Activated naive CD8-positive, alpha-beta T cell treated with anti-CD3 and anti-CD28 coated beads, Interleukin-2, amount 50 U/mL, for 24 hours (primary cell): ENCODE results near the gene CACNA1F.

Experiments
- ATAC-seq: fragments of 150-1000 bp; cut with Tn5 transposase; one replicate; pipeline ENCODE4 v1.10.0; 2021
- DNase-seq: peaks from one replicate; pipeline ENCODE4 v3.0.0; 2021
- H3K27ac Mint-ChIP-seq: one replicate; pipeline ENCODE4 v1.8.0; 2021; ENCODE audit warnings: mild to moderate bottlenecking, mixed read lengths
- H3K27me3 Mint-ChIP-seq: one replicate; pipeline ENCODE4 v1.8.0; 2021; ENCODE audit warnings: mixed read lengths
- H3K36me3 Mint-ChIP-seq: one replicate; pipeline ENCODE4 v1.8.0; 2021; ENCODE audit warnings: low read depth, mixed read lengths
- H3K4me1 Mint-ChIP-seq: one replicate; pipeline ENCODE4 v1.8.0; 2021; ENCODE audit warnings: mixed read lengths
- H3K4me3 Mint-ChIP-seq: one replicate; pipeline ENCODE4 v1.8.0; 2021; ENCODE audit warnings: mild to moderate bottlenecking, moderate library complexity, mixed read lengths
- H3K9me3 Mint-ChIP-seq: one replicate; pipeline ENCODE4 v1.8.0; 2021; ENCODE audit warnings: mixed read lengths

Gene CACNA1F

DNA sequence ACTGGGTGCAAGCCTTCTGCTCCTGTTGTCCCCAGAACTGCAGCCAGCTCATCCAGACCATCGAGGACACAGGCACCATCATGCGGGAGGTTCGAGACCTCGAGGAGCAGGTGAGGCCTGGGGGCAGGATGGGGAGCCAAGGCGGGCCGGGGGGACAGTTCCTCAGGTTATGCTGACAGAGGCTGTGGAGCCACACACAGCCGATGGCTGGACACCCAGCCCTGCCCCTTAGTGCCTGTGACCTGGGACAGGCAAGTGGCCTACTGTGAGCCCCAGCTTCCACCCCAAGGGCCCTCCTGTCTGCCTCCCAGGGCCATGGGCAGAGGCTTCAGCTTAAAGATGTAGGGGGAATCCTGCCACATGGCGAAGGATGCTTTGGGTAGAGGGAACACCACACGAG is 16.5 kb upstream of the CACNA1F start:
- Mint-ChIP-seq H3K36me3 (peaks cover 5% of the 10 kb centered on the region), H3K27ac (no peak overlapping the region), H3K4me1 (peaks cover 6% of the 10 kb centered on the region), H3K27me3 (no peaks in the 10 kb centered on the region), H3K4me3 (no peak overlapping the region), H3K9me3 (no peaks in the 10 kb centered on the region)
- ATAC-seq (no peak), DNase-seq (no peak)

DNA sequence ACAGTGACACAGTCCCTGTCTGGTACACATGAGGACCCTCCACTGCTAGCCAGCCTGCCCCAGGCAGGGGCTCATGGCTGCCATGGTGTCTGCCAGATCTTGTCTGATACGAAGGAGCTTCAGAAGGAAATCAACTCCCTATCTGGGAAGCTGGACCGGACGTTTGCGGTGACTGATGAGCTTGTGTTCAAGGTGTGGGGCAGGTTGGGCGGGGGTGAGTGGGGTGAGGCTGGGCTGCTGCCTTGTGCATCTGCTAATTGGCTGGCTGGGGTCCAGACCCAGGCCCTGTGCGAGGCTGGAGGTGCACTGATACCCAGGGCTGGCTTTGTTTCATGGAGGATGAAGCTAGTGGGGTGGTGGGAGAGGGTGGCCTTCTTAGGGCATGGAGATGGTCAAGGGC is 15.9 kb upstream of the CACNA1F start:
- H3K36me3 Mint-ChIP-seq: peaks cover 6% of the 10 kb centered on the region
- ATAC-seq: no peak

DNA sequence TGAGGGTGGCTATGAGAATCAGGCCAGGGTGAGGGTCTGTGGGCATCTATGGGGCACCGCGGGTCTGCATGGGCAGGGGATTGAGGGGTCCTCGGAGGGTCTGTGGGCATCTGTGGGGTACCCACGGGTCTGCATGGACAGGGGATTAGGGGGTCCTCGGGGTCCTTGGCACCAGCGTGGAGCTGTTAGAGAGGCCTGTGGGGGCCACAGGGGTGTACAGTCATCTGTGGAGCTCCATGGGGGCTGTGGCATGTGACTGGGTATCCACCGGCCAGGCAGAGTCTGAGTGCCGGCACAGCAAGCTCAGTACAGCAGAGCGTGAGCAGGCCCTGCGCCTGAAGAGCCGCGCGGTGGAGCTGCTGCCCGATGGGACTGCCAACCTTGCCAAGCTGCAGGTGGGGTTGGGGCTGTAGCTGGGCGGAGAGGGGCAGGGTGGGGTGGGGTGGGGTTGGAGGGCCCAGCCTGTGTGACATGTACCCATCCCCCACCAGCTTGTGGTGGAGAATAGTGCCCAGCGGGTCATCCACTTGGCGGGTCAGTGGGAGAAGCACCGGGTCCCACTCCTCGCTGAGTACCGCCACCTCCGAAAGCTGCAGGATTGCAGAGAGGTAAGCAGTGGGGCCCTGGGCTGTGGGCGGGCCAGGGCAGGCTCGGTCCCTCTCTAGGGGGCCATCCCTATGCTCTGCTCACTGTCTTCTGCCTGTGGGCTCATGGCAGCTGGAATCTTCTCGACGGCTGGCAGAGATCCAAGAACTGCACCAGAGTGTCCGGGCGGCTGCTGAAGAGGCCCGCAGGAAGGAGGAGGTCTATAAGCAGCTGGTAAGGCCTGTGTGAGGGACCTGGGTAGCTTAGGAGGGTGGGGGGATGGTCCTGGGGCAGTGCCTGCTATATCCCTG is 15.0 kb upstream of the CACNA1F start:
- Mint-ChIP-seq H3K4me3 (no peak overlapping the region), H3K27me3 (no peaks in the 10 kb centered on the region), H3K9me3 (no peaks in the 10 kb centered on the region), H3K36me3 (peaks cover 10% of the 10 kb centered on the region), H3K4me1 (peaks cover 6% of the 10 kb centered on the region), H3K27ac (no peak overlapping the region)
- DNase-seq: no peak
- ATAC-seq: no peak

More for the DNA sequence above, 15.9 kb upstream of the CACNA1F start:
- H3K4me3 Mint-ChIP-seq: no peak overlapping the region
- peaks cover 6% of the 10 kb centered on the region for H3K4me1 Mint-ChIP-seq
- DNase-seq: no peak
- no peak overlapping the region for H3K27ac Mint-ChIP-seq
- no peaks in the 10 kb centered on the region for H3K27me3 Mint-ChIP-seq
- H3K9me3 Mint-ChIP-seq: no peaks in the 10 kb centered on the region

DNA sequence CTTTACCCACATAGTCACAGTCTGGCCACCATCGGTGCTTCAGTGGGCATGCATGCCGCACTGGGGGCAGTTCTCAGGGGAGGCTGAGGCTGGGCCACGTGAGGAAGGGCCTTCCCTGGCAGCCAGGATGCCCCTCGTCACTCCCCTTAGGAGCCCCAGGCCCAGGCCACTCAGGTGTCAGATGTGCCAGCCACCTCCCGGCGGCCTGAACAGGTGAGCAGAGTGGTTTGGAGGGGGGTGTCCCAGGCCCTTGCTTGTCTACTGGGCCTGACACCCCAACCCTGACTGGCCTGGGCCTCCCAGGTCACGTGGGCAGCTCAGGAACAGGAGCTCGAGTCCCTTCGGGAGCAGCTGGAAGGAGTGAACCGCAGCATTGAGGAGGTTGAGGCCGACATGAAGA is 14.2 kb upstream of the CACNA1F start:
- Mint-ChIP-seq H3K27me3 (no peaks in the 10 kb centered on the region), H3K4me1 (peaks cover 6% of the 10 kb centered on the region), H3K9me3 (no peaks in the 10 kb centered on the region), H3K36me3 (peaks cover 12% of the 10 kb centered on the region), H3K4me3 (no peak overlapping the region), H3K27ac (no peak overlapping the region)
- DNase-seq (no peak), ATAC-seq (no peak)

DNA sequence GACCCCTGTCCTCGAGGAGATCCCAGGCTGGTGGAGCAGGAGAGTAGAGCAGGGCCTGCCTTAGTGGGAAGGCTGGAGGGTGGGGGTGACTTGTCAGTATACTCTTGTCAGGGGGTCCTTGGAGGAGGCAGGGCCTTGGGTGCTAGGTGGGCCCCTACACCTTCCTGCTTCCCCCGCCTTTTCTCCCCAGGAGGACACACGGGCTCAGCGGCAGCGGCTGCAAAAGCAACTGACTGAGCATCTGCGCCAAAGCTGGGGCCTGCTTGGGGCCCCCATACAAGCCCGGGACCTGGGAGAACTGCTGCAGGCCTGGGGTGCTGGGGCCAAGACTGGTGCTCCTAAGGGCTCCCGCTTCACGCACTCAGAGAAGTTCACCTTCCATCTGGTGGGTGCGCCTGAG is 13.4 kb upstream of the CACNA1F start:
- H3K4me3 Mint-ChIP-seq: no peak overlapping the region
- H3K27me3 Mint-ChIP-seq: no peaks in the 10 kb centered on the region
- DNase-seq (no peak), ATAC-seq (no peak)
- no peak overlapping the region for H3K27ac Mint-ChIP-seq
- H3K4me1 Mint-ChIP-seq: peaks cover 6% of the 10 kb centered on the region
- peaks cover 12% of the 10 kb centered on the region for H3K36me3 Mint-ChIP-seq
- H3K9me3 Mint-ChIP-seq: no peaks in the 10 kb centered on the region

DNA sequence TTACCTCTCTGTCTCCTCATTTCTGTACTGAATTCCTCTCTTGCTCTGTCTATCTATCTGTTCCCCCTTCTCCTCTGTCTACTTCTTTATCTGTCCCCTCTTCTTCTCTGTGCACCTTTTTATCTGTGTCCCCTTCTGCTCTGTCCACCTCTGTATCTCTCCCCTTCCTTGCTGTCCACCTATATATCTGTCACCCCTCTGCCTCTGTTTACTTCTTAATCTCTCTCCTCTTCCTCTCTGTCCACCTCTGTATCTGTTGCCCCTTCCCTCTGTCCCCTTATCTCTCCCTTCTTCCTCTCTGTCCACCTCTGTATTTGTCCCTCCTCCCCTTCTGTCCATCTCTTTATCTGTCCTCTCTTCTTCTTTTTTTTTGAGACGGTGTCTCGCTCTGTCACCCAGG is 11.1 kb upstream of the CACNA1F start:
- H3K4me1 Mint-ChIP-seq: peaks cover 3% of the 10 kb centered on the region
- peaks cover 9% of the 10 kb centered on the region for H3K36me3 Mint-ChIP-seq
- no peaks in the 10 kb centered on the region for H3K27me3 Mint-ChIP-seq
- H3K9me3 Mint-ChIP-seq: no peaks in the 10 kb centered on the region
- no peak overlapping the region for H3K27ac Mint-ChIP-seq
- DNase-seq: no peak
- no peak for ATAC-seq
- H3K4me3 Mint-ChIP-seq: no peak overlapping the region

DNA sequence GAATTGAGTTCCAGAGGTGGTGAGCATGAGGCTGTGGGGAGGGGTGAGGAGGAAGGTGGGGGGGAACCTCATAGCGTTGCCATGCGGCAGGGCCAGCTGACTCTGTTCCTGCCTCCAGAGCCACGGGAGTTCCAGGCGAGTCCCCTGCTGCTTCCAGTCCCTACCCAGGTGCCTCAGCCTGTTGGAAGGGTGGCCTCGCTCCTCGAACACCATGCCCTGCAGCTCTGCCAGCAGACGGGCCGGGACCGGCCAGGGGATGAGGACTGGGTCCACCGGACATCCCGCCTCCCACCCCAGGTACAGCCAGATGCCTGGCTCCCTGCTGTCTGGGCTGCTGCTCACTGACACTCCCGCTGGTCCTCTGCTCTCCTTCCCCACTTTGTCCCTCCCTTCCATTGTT is 10.0 kb upstream of the CACNA1F start:
- Mint-ChIP-seq H3K4me1 (peaks cover 5% of the 10 kb centered on the region), H3K27me3 (no peaks in the 10 kb centered on the region), H3K27ac (no peak overlapping the region), H3K9me3 (no peaks in the 10 kb centered on the region), H3K36me3 (peaks cover 7% of the 10 kb centered on the region), H3K4me3 (no peak overlapping the region)
- ATAC-seq (no peak), DNase-seq (no peak)

DNA sequence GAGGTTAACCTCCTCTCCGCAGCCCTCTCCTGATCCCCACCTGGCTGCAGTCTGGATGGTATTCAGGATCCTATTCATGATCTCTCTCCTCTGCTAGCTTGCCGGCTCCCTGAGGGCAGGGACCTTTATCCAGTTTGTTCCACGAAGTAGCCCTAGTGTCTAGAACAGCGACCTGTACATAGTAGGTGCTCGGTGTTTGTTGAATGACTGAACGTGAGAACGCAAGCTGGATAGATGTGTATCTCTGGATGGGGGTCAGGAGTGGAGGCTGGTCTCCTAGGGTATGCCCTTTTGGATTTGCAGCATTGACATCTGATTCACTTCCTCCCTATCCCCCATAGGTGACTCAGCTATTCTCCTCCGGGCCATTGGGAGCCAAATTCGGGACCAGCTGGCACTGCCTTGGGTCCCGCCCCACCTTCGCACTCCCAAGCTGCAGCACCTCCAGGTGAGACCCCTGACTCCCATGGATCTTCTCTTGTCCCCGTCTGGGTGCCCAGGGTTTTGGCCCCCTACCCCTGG is 9.5 kb upstream of the CACNA1F start:
- ATAC-seq (no peak), DNase-seq (no peak)
- no peak overlapping the region for H3K27ac Mint-ChIP-seq
- H3K27me3 Mint-ChIP-seq: no peaks in the 10 kb centered on the region
- H3K4me3 Mint-ChIP-seq: no peak overlapping the region
- peaks cover 5% of the 10 kb centered on the region for H3K4me1 Mint-ChIP-seq
- H3K36me3 Mint-ChIP-seq: peaks cover 7% of the 10 kb centered on the region
- H3K9me3 Mint-ChIP-seq: no peaks in the 10 kb centered on the region

DNA sequence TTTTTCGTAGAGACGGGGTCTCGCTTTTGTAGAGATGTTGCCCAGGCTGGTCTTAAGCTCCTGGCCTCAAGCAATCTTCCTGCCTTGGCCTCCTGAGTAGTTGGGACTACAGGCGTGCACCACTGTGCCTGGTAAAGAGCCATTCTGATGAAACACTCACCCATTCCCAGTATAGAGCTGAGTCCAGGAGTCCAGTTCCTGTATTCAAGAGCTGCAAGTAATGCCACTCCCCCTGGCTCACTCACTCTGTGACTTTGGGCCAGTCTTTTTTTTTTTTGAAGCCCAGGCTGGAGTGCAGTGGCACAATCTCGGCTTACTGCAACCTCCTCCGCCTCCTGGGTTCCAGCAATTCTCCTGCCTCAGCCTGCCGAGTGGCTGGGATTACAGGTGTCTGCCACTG is 5.6 kb upstream of the CACNA1F start:
- DNase-seq: no peak
- H3K27me3 Mint-ChIP-seq: no peaks in the 10 kb centered on the region
- no peaks in the 10 kb centered on the region for H3K9me3 Mint-ChIP-seq
- H3K4me3 Mint-ChIP-seq: no peak overlapping the region
- peaks cover 22% of the 10 kb centered on the region for H3K4me1 Mint-ChIP-seq
- no peak for ATAC-seq
- H3K36me3 Mint-ChIP-seq: peaks cover 4% of the 10 kb centered on the region
- no peak overlapping the region for H3K27ac Mint-ChIP-seq

DNA sequence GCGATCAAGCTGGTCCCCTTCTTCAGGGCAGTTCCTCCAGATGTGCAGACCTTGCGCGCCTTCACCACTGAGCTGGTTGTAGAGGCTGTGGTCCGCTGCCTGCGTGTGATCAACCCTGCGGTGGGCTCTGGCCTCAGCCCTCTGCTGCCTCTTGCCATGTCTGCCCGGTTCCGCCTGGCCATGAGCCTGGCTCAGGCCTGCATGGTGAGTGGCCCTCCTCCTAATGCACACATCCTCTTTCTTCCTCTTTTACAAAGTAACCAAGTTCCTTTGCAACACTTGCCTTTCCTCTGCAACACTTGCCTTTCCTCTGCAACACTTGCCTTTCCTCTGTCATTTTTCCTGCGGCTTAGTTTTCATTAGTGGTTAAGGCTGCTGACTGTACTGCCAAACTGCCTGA is 3.9 kb upstream of the CACNA1F start:
- Mint-ChIP-seq H3K4me1 (peaks cover 22% of the 10 kb centered on the region), H3K27ac (peak overlapping the region; percentile 57), H3K4me3 (peak overlapping the region; percentile 96), H3K27me3 (no peaks in the 10 kb centered on the region), H3K9me3 (no peaks in the 10 kb centered on the region), H3K36me3 (no peaks in the 10 kb centered on the region)
- DNase-seq (no peak), ATAC-seq (no peak)

DNA sequence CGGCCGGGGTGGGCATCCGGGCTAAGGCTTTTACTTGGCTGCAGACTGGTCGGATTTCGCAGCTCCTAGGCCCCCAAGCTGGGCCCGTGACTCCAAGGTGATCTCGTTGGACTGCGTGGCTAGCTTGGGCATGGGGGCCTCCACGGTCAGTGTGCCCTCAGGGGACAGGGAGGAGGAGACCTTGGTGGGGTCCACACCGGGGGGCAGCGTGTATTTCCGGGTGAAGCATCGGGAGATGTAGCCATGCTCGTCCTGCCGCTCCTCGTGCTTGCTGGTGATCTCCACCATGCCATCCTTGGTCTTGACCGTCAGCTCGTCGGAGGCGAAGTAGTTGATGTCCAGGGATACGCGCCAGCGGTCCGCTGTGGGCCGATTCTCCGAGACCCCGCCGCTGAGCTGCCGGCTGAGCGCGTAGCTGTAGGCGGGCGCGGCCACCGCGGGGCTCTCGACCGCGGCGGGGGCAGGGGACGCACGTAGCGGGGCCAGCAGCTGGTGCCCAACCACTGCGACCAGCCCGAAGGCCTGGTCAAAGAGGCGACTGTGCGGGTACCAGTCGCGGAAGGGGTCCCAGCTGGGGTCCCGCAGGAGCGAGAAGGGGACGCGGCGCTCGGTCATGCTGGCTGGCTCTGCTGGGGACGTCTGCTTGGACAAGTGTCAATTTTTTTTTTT is 881 bp upstream of the CACNA1F start:
- ATAC-seq (no peak), DNase-seq (no peak)
- Mint-ChIP-seq H3K4me3 (no peak overlapping the region), H3K4me1 (peaks cover 28% of the 10 kb centered on the region), H3K9me3 (no peaks in the 10 kb centered on the region), H3K36me3 (no peaks in the 10 kb centered on the region), H3K27ac (no peak overlapping the region), H3K27me3 (no peaks in the 10 kb centered on the region)

DNA sequence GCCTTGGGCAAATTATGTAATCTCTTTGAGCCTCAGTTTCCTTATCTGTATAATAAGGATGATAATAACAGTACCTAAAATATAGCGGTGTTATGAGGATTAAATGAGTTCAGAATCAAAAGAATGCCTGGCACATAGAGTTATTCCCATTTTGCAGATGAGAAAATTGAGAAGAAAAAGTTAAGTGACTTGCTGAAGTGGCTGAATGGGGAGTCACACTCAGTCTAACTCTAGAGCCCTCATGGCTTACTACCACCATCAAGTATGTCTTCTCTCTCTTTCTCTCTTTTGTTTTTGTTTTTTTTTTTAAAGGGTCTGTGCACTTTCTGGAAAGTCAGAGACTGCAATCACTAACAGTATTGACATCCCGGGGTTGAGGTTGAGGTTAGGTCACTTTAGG is 615 bp downstream of the CACNA1F start:
- ATAC-seq (no peak), DNase-seq (no peak)
- Mint-ChIP-seq H3K4me1 (peaks cover 26% of the 10 kb centered on the region), H3K4me3 (no peak overlapping the region), H3K36me3 (no peaks in the 10 kb centered on the region), H3K27ac (no peak overlapping the region), H3K27me3 (no peaks in the 10 kb centered on the region), H3K9me3 (no peaks in the 10 kb centered on the region)

DNA sequence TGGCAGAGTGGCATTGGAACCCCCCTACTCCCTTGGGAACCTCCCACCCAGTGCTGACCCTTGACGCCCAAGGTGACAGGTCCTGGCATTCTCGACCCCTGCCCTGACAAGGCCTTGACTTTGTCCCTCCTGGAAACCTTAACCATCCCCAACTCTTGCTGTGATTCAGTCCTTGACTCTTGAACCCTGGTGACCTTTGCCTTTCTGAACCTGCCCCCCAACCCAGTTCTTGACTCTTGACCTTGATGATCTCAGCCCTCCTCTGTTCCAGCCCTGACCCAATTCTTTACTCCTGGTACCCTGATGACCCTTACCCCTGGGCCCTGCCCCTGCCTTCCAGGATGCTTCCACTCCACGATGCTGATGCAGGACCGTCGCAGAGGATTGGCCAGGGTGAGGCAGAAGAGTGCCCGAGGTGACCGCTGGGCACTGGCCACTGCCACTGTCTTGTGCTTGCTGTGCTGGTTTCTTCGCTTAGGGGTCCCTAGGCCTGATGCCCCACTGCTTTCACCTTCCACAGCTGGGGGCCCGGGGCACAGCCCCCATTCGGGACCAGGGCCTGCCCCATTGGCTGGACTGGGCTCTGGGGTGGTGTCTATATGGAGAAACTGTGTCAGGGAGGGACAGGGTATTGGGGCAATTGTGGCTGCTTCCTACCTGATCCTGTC is 1.7 kb downstream of the CACNA1F start:
- ATAC-seq (no peak), DNase-seq (no peak)
- H3K27me3 Mint-ChIP-seq: no peaks in the 10 kb centered on the region
- no peaks in the 10 kb centered on the region for H3K36me3 Mint-ChIP-seq
- H3K27ac Mint-ChIP-seq: no peak overlapping the region
- no peaks in the 10 kb centered on the region for H3K9me3 Mint-ChIP-seq
- peak overlapping the region; percentile 74 for H3K4me3 Mint-ChIP-seq
- peaks cover 15% of the 10 kb centered on the region for H3K4me1 Mint-ChIP-seq

DNA sequence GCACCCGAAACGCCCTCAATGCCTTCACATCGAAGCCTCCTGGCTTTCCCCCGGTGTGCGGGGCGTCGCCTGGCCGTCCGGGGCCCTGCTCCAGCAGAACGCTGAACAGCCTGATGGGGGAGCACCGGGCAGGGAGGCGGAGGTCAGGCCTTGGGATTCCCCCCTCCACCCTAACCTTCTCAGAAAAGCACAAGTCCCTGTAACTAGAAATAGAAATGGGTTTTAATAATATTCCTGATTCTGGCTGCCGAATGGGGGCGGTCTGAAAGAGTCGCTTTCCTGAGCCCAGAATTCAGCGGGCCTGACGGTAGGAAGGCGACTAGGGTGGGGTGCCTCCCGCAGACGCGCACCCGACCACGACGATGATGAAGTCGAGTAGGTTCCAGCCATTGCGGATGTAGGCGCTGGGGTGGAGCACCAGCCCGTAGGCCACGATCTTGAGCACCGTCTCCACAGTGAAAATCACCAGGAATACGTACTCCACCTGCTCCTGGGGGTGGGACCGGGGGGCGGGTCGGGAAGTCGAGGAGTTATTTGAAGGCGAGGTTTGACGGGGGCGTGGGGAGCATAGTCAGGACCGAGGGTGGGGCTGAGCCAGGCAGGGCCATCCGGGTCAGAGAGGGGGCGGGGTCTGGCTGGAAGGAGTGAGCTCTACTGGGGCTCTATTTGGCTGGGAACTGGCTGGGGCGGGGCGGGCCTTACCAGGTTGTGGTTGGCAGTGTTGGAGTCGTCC is 2.5 kb downstream of the CACNA1F start:
- Mint-ChIP-seq H3K36me3 (no peaks in the 10 kb centered on the region), H3K4me3 (peak overlapping the region; percentile 74), H3K27me3 (no peaks in the 10 kb centered on the region), H3K9me3 (no peaks in the 10 kb centered on the region), H3K4me1 (peaks cover 12% of the 10 kb centered on the region), H3K27ac (peak overlapping the region; percentile 77)
- DNase-seq (peak; percentile 76), ATAC-seq (peak; percentile 84)
